ENCODE measurements around the gene FGD5. TPM values are rescaled to one million over a fixed set of nuclear protein-coding genes. Genes with fewer than 3 reads are reported as not detected.

Gene FGD5
- total RNA-seq, 1 experiment from 2014 or later = not detected

DNA sequence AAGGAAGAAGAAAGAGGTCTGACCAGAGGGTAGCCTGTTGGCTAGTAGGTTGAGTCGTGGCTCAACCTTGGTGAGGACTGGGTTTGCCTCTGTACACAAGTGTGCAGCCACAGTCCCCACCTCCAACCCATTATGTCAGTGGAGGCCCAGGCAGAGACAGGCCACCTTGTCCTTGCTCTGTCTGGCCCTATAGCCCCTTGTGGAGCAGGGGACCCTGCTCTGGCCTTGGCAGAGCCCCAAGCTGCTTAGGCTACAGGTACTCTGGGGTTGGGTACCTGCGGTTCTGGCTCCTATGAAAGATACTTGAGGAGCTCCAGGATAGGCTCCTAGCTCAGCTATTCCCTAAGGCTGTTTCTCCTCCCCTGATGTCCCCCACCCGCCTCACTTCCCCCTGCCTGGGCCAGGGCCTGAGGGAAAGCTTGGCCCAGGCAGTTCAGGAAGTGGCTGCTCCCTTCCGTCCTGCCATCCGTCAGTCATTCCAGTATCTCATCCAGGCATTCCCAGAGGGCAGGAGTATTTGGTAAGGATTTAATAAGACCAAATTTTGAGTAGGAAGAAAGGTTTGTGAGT lies 44.0 kb downstream of the FGD5 start:
- no peak for DNase-seq (ENCODE audit: low read depth)
- in situ Hi-C loops (cut with HindIII; ENCODE audit: low pct_unique_long_range_greater_than_20kb, low sequenced_read_pairs) = no loop called here

DNA sequence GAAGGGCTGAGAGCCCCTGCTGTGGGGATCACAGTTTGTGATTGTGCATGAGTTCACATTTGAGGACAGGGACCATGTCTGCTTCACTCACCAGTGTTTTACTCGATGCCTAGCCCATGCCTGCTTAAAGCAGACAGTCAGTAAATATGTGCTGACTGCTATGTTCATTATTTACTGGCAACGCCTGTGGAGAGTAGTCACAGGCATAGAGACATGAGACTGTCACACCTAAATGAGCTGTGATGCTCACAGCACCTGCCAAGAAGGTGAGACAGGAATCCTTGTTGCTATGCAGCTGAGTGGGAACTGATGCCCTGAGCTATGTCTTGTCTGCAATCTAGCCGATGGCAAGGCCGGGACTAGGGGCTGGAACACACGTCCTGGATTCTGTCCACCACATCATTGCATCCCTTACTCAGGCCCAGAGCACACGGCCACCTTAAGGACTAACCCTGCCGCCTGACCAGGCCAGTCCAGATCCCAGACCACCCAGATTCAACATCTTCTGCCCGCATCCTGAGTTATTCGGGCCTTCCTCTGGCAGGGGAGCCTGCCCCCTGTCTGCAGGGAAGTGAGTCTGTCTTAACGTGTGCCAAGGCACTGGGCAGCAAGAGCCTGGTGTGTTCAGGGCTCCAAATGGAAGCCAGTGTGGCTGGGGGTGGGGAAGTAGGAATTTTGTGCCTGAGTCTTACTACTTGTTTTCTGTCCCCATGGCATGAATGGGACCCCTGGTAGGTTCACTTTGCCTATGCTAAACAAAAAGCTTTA lies 44.8 kb downstream of the FGD5 start:
- DNase-seq (ENCODE audit: low read depth) = no peak
- in situ Hi-C loops (cut with HindIII; ENCODE audit: low pct_unique_long_range_greater_than_20kb, low sequenced_read_pairs) = no loop called here

DNA sequence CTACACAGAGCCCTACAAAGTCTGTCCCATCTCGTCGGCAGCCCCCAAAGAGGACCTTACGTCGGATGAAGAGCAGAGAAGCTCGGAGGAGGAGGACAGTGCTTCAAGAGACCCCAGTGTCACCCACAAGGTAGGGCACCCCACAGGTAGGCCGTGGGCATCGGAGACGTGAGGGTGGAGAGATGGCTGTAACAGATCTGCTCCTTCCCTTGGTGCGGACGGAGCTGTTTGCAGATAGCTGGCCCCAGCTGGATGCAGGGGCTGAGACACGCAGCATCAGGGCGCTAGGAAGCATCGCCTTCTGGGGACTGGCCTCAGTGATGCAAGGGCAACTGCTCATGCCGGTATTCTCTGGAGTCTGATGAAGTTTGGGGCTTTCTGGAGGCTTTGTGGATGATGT lies 45.4 kb downstream of the FGD5 start:
- in situ Hi-C loops (cut with HindIII; ENCODE audit: low pct_unique_long_range_greater_than_20kb, low sequenced_read_pairs) = no loop called here
- no peak for DNase-seq (ENCODE audit: low read depth)

DNA sequence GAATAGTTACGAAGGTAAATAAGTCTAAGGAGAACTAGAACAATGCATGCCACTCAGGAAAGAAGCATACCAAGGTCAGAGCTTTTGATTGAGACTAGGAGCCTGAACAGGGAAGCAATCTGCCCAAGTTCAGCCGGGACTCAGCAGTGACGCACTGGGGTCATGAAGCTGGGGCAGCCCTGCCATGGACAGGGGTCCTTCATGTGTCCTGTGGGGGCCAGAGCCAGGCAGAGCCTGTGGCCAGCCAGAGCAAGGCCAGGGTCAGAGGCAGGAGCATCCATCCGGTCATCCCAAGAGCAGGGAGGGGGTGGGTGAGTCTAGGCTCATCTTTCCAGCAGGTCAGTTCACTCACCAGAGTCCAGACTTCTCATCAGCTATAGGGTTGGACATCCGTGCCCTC lies 47.9 kb downstream of the FGD5 start:
- in situ Hi-C loops (cut with HindIII; ENCODE audit: low pct_unique_long_range_greater_than_20kb, low sequenced_read_pairs) = no loop called here

DNA sequence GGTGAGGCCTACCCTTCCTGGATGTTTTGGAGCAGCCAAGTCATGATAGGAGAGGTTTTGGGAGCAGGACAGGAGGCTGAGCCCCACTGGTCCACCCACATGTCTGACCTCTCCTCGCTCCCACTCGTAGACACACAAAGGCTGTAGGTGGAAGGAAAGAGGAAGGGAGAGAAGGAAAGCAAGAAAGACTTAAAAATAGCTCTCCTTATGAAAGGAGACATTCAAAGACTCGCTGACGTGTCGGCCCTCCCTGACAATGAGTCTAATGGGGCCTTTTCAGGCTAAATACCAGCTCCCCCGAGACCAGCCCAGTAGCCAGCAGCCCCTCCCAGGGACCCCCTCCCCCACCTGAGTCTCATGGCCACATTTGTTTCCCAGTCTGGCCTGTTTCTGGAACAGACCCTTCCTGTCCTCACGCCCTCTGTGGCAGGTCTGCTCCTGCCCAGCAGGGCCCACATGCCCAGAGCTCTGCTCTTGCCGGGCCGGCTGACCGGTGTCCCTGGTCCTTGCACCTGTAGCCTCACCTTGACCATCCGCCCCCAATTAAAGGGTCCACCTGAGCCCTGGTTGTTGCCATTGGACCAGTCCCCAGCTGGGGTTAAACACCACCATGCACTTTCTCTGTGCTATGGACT lies 49.3 kb downstream of the FGD5 start:
- in situ Hi-C loops (cut with HindIII; ENCODE audit: low pct_unique_long_range_greater_than_20kb, low sequenced_read_pairs) = no loop called here

More for the DNA sequence above, 47.9 kb downstream of the FGD5 start:
- DNase-seq (ENCODE audit: low read depth) = no peak

DNA sequence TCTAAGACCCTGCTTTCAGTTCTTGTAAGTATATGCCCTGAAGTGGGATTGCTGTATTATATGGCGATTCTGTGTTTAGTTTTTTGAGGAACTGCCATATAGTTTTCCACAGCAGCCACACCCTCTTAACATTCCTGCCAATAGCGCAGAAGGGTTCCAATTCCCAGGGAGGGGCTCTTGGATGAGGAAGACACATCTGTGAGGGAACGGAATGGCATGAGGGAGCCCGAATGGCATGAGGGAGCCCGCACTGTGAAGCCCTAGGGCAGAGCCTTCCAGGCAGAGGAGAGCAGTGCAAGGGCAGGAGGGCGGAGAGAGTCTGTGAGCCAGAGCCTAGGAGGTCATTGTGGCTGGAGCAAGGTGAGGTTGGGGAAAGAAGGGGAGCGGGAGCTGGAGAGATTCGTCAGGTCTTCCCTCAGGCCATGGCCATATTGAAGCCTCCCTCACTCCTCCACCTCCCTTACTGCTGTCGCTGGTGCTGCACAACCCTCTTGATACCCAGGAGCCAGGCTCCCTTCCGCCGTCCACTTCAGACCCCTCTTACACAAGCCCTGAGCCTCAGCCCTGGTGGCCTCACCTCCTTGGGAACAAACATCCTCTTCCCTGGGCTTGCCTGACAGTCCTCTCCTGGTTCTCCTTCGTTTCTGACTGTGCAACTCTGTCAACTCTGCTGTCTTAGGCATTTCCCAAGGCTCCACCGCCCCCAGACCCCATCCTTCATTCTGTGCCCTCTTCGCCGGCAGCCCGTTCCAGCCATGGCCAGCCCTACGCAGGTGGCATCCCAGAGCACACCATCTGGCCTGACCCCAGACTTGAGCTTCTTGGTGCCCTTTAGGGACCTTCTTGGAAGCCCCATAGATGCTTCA lies 51.4 kb downstream of the FGD5 start:
- DNase-seq (ENCODE audit: low read depth) = no peak
- in situ Hi-C loops (cut with HindIII; ENCODE audit: low pct_unique_long_range_greater_than_20kb, low sequenced_read_pairs) = no loop called here

More for the DNA sequence above, 49.3 kb downstream of the FGD5 start:
- no peak for DNase-seq (ENCODE audit: low read depth)

DNA sequence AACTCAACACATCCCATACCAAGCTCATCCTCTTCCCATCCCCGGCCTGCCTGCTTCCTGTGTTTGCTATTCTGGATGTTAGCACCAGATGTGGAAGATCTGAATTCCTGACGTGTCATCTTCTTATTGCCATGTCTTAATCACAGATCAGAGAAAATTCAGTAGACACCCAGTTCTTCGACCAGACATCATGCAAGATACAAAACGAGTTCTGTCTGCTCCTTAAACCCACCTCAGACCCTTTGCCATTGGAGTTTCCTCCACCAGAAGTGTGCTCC lies 52.0 kb downstream of the FGD5 start:
- in situ Hi-C loops (cut with HindIII; ENCODE audit: low pct_unique_long_range_greater_than_20kb, low sequenced_read_pairs) = no loop called here
- no peak for DNase-seq (ENCODE audit: low read depth)

DNA sequence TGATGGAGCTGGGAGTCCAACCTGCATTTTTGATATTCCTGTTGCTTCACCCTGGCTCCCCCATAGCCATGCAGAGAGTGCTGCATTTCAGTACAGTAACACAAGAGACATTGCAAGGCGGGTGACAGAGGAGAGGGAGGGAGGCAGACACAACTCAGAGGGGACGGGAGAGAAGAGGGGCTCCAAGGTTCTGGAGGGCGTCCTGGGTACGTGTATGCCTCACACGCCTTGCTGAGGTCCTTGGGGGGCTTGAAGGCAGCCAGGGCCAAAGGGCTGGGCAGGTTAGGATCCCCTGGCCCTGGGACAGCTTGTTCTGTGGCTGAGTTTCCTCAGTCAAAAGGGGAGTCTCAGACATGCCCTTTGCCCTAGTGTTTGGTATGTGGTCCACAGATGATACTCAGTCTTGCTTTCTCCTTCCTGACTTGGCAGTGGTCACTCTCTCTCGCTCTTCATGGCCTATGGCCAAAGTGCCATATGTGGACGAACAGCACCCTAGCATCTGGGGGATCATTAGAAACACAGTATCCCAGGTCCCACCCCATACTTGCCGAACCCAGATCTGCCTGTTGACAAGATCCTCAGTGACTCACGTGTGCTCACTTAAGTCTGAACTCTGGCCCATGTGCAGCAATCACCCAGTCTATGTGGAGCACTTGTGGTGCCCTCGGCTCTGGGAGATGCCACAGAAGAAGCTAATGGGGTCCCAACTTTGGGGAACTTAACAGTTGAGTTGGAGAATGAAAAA lies 52.9 kb downstream of the FGD5 start:
- in situ Hi-C loops (cut with HindIII; ENCODE audit: low pct_unique_long_range_greater_than_20kb, low sequenced_read_pairs) = no loop called here

DNA sequence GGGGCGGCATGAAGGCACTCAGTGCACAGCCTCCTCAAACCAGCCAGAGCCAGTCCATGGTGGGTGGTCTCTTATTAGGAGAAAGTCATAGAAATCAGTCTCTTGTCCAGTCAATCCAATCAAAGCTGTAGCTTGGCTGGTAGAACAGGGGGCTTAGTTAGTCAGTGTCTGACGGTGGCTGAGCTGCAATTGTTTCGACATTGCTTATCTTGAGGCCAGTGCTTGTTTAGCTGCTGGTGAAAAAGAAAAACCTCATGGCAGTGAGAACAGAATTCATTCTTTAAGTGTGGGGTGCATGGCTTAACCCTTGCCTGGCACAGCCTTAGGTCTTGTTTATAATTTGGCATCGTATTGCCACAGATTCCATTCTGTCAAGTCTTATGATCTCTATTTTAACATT lies 53.9 kb downstream of the FGD5 start:
- DNase-seq (ENCODE audit: low read depth) = no peak
- in situ Hi-C loops (cut with HindIII; ENCODE audit: low pct_unique_long_range_greater_than_20kb, low sequenced_read_pairs) = no loop called here

More for the DNA sequence above, 52.9 kb downstream of the FGD5 start:
- no peak for DNase-seq (ENCODE audit: low read depth)

DNA sequence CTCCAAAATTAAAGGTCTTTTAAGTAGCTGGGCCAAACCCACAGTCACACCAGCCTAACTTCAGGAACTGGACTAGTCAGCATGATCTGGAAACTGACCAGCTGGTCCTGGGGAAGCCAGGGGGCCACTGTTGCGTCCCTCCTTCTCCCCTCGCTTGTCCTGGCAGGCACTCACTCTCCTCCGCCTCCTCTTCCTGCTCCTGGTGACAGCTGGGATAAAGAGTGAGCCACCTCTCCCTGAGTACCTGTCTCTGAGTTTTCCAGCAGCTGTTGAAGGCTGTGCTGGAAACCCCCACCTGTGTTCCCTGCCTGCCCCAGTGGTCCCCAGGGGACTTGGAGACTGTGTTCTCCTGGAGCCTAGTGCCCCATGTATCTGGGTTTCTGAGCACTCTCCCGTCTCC lies 56.0 kb downstream of the FGD5 start:
- in situ Hi-C loops (cut with HindIII; ENCODE audit: low pct_unique_long_range_greater_than_20kb, low sequenced_read_pairs) = no loop called here
- no peak for DNase-seq (ENCODE audit: low read depth)

DNA sequence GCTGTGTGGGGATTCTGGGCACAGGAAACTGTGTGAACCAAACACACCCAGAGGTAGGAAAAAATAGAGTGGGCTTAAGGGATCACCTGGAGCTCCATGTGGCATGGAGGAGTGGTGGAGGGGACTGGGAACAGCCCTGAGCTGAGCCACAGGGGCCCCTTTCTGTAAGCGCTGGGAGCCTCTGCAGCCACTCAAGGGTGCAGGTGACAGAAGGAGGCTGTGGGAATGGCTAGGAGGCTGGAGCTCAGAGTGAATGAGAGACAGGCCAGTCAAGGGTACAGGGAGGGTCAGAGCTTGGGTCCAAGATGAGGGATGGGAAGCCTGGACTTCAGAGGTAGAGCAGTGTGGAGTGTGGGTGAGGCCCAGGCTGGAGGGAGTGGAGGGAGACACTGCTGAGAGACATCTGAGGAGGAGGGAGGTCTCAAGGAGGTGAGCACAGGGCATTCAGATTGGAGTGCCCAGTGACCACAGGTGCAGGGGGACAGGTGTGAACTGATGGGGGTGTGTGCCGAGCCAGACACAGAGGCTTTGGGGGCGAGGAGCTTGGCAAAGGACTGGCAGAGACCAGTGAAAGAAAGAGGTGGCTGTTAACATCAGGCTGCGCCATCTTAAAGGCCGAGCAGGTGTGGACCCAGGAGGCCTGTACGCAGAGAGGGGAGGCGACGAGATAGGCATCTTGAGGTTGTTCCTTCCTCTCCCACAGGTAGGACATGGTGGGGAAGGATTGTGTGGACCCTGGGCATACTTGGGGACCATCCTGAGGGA lies 56.8 kb downstream of the FGD5 start:
- DNase-seq (ENCODE audit: low read depth) = no peak
- in situ Hi-C loops (cut with HindIII; ENCODE audit: low pct_unique_long_range_greater_than_20kb, low sequenced_read_pairs) = no loop called here

DNA sequence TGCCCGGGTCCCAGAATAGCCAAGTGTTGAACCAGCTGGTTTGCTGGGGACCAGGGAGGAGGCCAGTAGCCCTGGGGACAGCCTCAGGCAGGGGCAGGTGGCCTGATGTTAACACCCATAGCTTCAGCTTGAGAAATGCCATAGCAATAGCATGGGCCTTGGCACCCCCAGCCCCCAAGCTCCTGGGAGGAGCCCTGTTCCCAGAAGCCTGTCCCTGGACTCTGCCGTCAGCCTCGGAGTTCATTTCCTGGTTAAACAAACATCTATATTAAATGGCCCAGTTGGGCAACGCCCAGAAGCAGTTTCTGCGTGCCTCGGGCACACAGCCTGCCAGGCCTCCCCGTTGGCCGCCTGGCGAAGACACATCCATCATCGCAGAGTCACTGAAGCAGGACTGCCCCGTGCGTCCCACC lies 58.2 kb downstream of the FGD5 start:
- DNase-seq (ENCODE audit: low read depth) = peak; percentile 61
- in situ Hi-C loops (cut with HindIII; ENCODE audit: low pct_unique_long_range_greater_than_20kb, low sequenced_read_pairs) = no loop called here

DNA sequence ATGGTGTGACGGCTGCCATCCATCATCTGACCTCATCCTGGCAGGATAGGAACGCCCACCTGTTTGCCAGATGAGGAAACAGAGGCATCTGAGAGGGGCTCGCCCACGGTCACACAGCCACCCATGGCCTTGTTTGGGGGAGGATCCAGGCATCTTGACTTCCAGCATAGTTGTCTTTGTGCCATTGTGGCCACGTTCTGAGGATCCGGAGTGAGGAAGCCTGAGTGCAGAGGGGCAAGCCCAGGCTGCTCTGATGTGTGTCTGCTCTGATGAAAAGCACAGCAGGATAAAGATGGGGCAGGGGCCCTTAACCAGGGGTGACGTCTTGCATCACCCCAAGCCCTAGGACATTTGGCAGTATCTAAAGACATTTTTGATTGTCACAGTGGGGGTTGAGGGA lies 58.7 kb downstream of the FGD5 start:
- DNase-seq (ENCODE audit: low read depth) = no peak
- in situ Hi-C loops (cut with HindIII; ENCODE audit: low pct_unique_long_range_greater_than_20kb, low sequenced_read_pairs) = no loop called here

DNA sequence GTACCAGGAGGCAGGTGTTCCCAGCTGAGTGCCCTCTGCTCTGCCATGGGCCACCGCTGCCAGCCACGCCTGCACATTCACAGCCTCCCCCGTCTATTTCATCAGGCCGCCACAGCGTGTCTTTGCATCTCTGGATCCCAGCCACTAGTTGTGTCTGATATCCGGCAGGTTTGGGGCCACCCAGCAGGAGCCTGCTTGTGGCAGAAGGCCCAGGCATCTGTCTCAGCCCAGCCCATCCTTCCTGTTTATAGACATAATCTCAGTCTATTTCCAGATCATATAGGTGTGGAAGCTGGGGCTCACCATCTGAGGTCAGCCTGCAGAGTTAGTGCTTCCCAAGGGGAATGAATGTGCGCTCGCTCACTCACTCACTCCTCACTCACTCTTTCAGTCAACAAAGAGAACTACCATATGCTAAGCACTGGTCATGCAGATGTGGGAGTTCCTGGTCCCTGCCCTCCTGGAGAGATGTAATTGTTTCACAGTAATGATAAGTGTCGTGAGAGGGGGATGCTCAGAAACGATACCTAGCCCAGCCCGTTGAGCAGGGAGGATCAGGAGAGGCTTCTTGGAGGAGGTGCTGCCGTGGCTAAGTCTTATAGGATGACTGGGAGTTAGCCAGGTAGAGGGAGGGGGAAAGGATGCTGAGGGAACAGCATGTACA lies 60.6 kb downstream of the FGD5 start:
- peak; percentile 18 for DNase-seq (ENCODE audit: low read depth)

DNA sequence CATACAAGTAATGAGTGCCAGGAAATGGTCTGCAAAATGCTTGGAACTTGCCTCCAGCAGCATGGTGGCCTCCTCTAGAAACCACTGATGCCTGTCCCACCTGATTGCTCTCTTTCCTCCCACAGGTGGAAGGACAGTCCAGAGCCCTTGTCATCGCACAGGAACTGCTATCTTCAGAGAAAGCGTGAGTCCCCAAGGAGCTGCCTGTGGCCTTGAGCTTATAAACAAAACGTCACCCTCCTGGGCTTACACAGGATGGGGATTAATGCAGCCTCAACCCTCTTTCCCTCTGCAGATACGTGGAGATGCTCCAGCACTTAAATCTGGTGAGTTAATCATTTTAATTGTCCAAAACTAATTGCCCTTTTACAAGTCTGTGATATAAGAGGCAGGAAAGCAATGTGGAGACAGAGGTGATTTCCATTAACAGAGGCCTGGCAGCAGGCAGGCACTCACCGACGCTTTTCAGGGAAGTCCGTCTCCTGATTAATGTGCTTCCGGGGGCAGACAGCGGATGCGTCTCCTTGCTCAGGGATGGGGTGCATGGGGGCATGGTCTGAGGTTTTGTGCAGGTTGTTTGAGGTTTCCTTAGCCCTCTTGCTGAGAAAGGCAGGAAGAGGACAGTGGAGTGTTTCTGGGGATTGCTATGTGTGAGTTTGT lies 61.8 kb downstream of the FGD5 start:
- in situ Hi-C loops (cut with HindIII; ENCODE audit: low pct_unique_long_range_greater_than_20kb, low sequenced_read_pairs) = no loop called here
- no peak for DNase-seq (ENCODE audit: low read depth)

More for the DNA sequence above, 60.6 kb downstream of the FGD5 start:
- in situ Hi-C loops (cut with HindIII; ENCODE audit: low pct_unique_long_range_greater_than_20kb, low sequenced_read_pairs) = no loop called here

DNA sequence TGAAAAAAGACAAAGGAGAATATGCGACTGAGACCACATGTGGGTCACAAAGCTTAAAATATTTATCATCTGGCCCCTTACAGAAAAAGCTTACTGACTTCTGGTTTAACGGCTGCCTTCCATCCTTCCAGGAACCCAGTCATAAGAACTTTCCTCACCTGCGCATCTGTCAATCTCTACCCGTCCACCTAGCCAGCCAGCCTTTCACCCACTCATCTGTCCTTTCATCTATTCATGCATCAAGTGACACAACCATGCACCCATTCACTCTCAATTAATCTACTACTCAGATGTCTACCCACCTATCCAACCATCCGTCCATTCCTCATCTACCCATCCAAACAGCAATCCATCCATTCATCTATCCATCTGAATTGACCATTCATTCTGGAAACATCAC lies 64.5 kb downstream of the FGD5 start:
- no peak for DNase-seq (ENCODE audit: low read depth)
- in situ Hi-C loops (cut with HindIII; ENCODE audit: low pct_unique_long_range_greater_than_20kb, low sequenced_read_pairs) = no loop called here

DNA sequence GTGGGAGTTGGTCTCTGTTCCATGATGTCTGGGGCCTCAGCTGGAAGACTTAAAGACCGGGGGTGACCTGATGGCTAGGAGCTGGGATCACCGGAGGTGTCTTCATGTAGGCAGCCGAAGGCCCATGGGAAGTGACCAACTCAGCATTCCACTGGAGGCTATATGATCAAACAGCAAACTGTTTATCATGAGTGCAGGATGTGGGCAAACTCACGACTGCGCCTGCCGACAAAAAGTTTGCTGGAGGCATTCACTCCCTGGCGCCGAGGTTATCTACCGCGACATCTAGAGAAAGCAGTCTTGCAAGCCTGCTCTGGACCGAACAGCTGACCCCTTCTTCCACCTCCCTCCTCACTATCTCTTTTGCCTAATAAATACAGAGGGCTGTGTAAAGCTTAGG lies 65.9 kb downstream of the FGD5 start:
- DNase-seq (ENCODE audit: low read depth) = no peak
- in situ Hi-C loops (cut with HindIII; ENCODE audit: low pct_unique_long_range_greater_than_20kb, low sequenced_read_pairs) = no loop called here
